CD4-positive, alpha-beta T cell (primary cell): ENCODE measurements around the gene QRFP. TPM values are rescaled to one million over a fixed set of nuclear protein-coding genes. Genes with fewer than 3 reads are reported as not detected.

ENCODE experiments used
- ATAC-seq: fragments of 200-7000 bp; cut with Tn5 transposase; one replicate; pipeline ENCODE4 v1.10.0; 2022; ENCODE audit warnings: mild to moderate bottlenecking; ENCODE audit not compliant: poor library complexity
- CTCF ChIA-PET: fragments of 350-600 bp; sonication (Branson Sonifier 250); formaldehyde crosslinking; loops from one replicate; lab custom pipeline; 2021; ENCODE audit warnings: antibody characterized with exemption, inconsistent platforms; lab: Charles Lee
- POLR2A ChIA-PET: fragments of 350-600 bp; sonication (Branson Sonifier 250); formaldehyde crosslinking; loops from one replicate; lab custom pipeline; 2021; ENCODE audit warnings: antibody characterized with exemption, inconsistent platforms; lab: Charles Lee
- DNase-seq, 14 experiments: peaks; one replicate each; pipeline ENCODE4 v3.0.0-alpha.2; 2013 to 2020; ENCODE audit warnings: mixed read lengths in 2 of 14
- H3K27ac ChIP-seq, 2 donors: one replicate each; pipeline versions ENCODE4 v1.5.1 to v1.7.0; 2013; ENCODE audit warnings: low read length in 2 of 2, low read depth in 1 of 2, mild to moderate bottlenecking in 1 of 2
- H3K27me3 ChIP-seq, 2 experiments: 1 replicate in 1 of 2; 2 replicates in 1 of 2; pipeline versions ENCODE4 v1.6.1 to v1.7.0; 2013; ENCODE audit warnings: low read length in 2 of 2, control low read depth in 1 of 2, mild to moderate bottlenecking in 1 of 2, moderate library complexity in 1 of 2; ENCODE audit not compliant: insufficient read depth in 2 of 2, control insufficient read depth in 1 of 2
- H3K36me3 ChIP-seq: one replicate; pipeline ENCODE4 v1.6.1; 2013; ENCODE audit warnings: low read length, control low read depth; ENCODE audit not compliant: insufficient read depth
- H3K4me1 ChIP-seq: one replicate; pipeline ENCODE4 v1.6.1; 2013; ENCODE audit warnings: low read length, control low read depth; ENCODE audit not compliant: insufficient read depth
- H3K4me3 ChIP-seq: one replicate; pipeline ENCODE4 v1.5.1; 2013; ENCODE audit warnings: mild to moderate bottlenecking, low read length, moderate library complexity
- H3K9me3 ChIP-seq, 2 experiments: 1 replicate in 1 of 2; 2 replicates in 1 of 2; pipeline versions ENCODE4 v1.6.1 to v1.7.0; 2013; ENCODE audit warnings: low read length in 2 of 2, mild to moderate bottlenecking in 2 of 2, control low read depth in 1 of 2, moderate library complexity in 1 of 2; ENCODE audit not compliant: control insufficient read depth in 1 of 2, insufficient read depth in 1 of 2
- H3K27ac Mint-ChIP-seq: one replicate; pipeline ENCODE4 v1.8.0; 2020; ENCODE audit warnings: mixed read lengths
- H3K27me3 Mint-ChIP-seq: one replicate; pipeline ENCODE4 v1.8.0; 2021; ENCODE audit warnings: mixed read lengths
- H3K36me3 Mint-ChIP-seq: one replicate; pipeline ENCODE4 v1.8.0; 2021; ENCODE audit warnings: low read depth, mixed read lengths
- H3K4me1 Mint-ChIP-seq: one replicate; pipeline ENCODE4 v1.8.0; 2021; ENCODE audit warnings: low read depth, mixed read lengths
- H3K4me3 Mint-ChIP-seq: one replicate; pipeline ENCODE4 v1.8.0; 2020; ENCODE audit warnings: mild to moderate bottlenecking, mixed read lengths
- H3K9me3 Mint-ChIP-seq: one replicate; pipeline ENCODE4 v1.8.0; 2020; ENCODE audit warnings: mixed read lengths
- CTCF ChIP-seq: fragments of 200-600 bp; IDR thresholded peaks from one replicate; pipeline ENCODE4 v1.8.0; 2022; ENCODE audit warnings: antibody characterized with exemption, mild to moderate bottlenecking
- intact Hi-C, 2 experiments: fragments of 100-400 bp; cut with DNase I in 1 of 2; cut with micrococcal nuclease in 1 of 2; formaldehyde crosslinking; loops; one replicate each; pipeline versions ENCODE4 v1.15.1 to v1.9.0; 2023 to 2025; cut with DNase I, micrococcal nuclease
- total RNA-seq, 174 experiments: library from RNA in 2 of 174; stranded (reverse) in 2 of 174; gene quantifications; one replicate each; pipeline ENCODE4 v1.2.3 and lab custom pipeline; 2021 to 2026

Gene QRFP
- total RNA-seq, 2 experiments from 2014 or later = not detected

GRCh38 chr9:130933114-130934046 is 36.8 kb upstream of the QRFP start:
- peaks cover 64% of the 10 kb centered on the region for H3K27me3 Mint-ChIP-seq
- CTCF ChIA-PET = no interaction called here

GRCh38 chr9:130932255-130933079 is 35.9 kb upstream of the QRFP start:
- ChIA-PET CTCF (no interaction called here), POLR2A (no interaction called here)
- Histone ChIP-seq H3K4me3 (no peak overlapping the region), H3K4me1 (no peaks in the 10 kb centered on the region), H3K36me3 (no peaks in the 10 kb centered on the region), H3K27ac (no peak overlapping the region), H3K9me3 (peaks cover 0 to 15% of the 10 kb centered on the region in 2 experiments), H3K27me3 (peaks cover 30 to 51% of the 10 kb centered on the region in 2 experiments)
- Mint-ChIP-seq H3K9me3 (no peaks in the 10 kb centered on the region), H3K27me3 (peaks cover 60% of the 10 kb centered on the region), H3K27ac (no peak overlapping the region), H3K36me3 (no peaks in the 10 kb centered on the region), H3K4me3 (no peak overlapping the region), H3K4me1 (no peaks in the 10 kb centered on the region)
- ATAC-seq = no peak
- intact Hi-C loops = no loop called here
- DNase-seq = no peak
- TF ChIP-seq CTCF = no peak

More at GRCh38 chr9:130933114-130934046, 36.8 kb upstream of the QRFP start:
- H3K9me3 ChIP-seq = peaks cover 0 to 15% of the 10 kb centered on the region in 2 experiments
- intact Hi-C loops = no loop called here
- Mint-ChIP-seq H3K27ac (no peak overlapping the region), H3K4me1 (no peaks in the 10 kb centered on the region), H3K4me3 (no peak overlapping the region), H3K36me3 (no peaks in the 10 kb centered on the region), H3K9me3 (no peaks in the 10 kb centered on the region)
- H3K27ac ChIP-seq = no peak overlapping the region
- POLR2A ChIA-PET = no interaction called here
- H3K4me1 ChIP-seq = no peaks in the 10 kb centered on the region
- DNase-seq (no peak), ATAC-seq (no peak)
- H3K36me3 ChIP-seq = no peaks in the 10 kb centered on the region
- no peak overlapping the region for H3K4me3 ChIP-seq
- TF ChIP-seq CTCF = no peak
- H3K27me3 ChIP-seq = peaks cover 35 to 60% of the 10 kb centered on the region in 2 experiments

- Histone ChIP-seq H3K36me3 (no peaks in the 10 kb centered on the region), H3K27me3 (peaks cover 24 to 43% of the 10 kb centered on the region in 2 experiments), H3K27ac (no peak overlapping the region), H3K4me1 (no peaks in the 10 kb centered on the region), H3K9me3 (peaks cover 0 to 15% of the 10 kb centered on the region in 2 experiments), H3K4me3 (no peak overlapping the region)
- Mint-ChIP-seq H3K4me1 (no peaks in the 10 kb centered on the region), H3K27ac (no peak overlapping the region), H3K36me3 (no peaks in the 10 kb centered on the region), H3K27me3 (peaks cover 53% of the 10 kb centered on the region), H3K4me3 (no peak overlapping the region), H3K9me3 (no peaks in the 10 kb centered on the region)
- ChIA-PET POLR2A (no interaction called here), CTCF (no interaction called here)
- no peak for ATAC-seq
- no peak for TF ChIP-seq CTCF
- DNase-seq = no peak
- intact Hi-C loops = no loop called here
Measured at GRCh38 chr9:130931508-130932254, 35.1 kb upstream of the QRFP start.
